ENCODE results near the gene VPS16. TPM values are rescaled to one million over a fixed set of nuclear protein-coding genes. Genes with fewer than 3 reads are reported as not detected.
"Not testable (repeated sequence)": the region's sequence is repeated elsewhere in the genome, so short reads cannot be mapped to it uniquely, and the experiment has no call there.

VPS16 gene
- total and polyA plus RNA-seq, 2 experiments from 2014 or later: 24.2 to 35.2 TPM

GRCh38 chr20:2891343-2891742 lies 50.8 kb downstream of the VPS16 start:
- peaks cover 11% of the 10 kb centered on the region for H4K20me1 ChIP-seq (ENCODE audit: insufficient read depth)
- in situ Hi-C loops (cut with MboI): no loop called here
- H3K4me2 ChIP-seq (ENCODE audit: unreplicated experiment): no peak overlapping the region

GRCh38 chr20:2892376-2892775 lies 51.8 kb downstream of the VPS16 start:
- Histone ChIP-seq H3F3A (ENCODE audit: insufficient read depth) (no peaks in the 10 kb centered on the region), H3K4me1 (ENCODE audit: insufficient read depth) (peaks cover 5% of the 10 kb centered on the region), H3K27me3 (replicated peaks; ENCODE audit: insufficient read depth) (no peaks in the 10 kb centered on the region), H3K9me3 (ENCODE audit: low read depth) (no peaks in the 10 kb centered on the region), H4K20me1 (ENCODE audit: insufficient read depth) (peaks cover 11% of the 10 kb centered on the region), H3K36me3 (ENCODE audit: low read depth) (no peaks in the 10 kb centered on the region), H3K4me3 (no peak overlapping the region), H3K27ac (no peak overlapping the region), H3K9ac (no peak overlapping the region), H3K79me2 (ENCODE audit: insufficient read depth) (peaks cover 97% of the 10 kb centered on the region), H3K9me2 (ENCODE audit: insufficient read depth) (no peaks in the 10 kb centered on the region), H3K4me2 (ENCODE audit: unreplicated experiment) (no peak overlapping the region), H2AFZ (no peak overlapping the region)
- no peak for DNase-seq
- WGBS, 2 experiments (ENCODE audit: low coverage in 1 of 2, low lambda C conversion rate in 2 of 2, missing lambda C conversion rate in 2 of 2): 98 to 99% methylated on average over 3 of the region's 3 CpGs
- in situ Hi-C loops (cut with MboI): no loop called here
- TF ChIP-seq EZH2 (IDR thresholded peaks at IDR 0.05; ENCODE audit: insufficient read depth, poor library complexity, severe bottlenecking) (no peak), EZH2phosphoT487 (IDR thresholded peaks at IDR 0.05; ENCODE audit: insufficient read depth, low read depth) (no peak)

More at GRCh38 chr20:2891343-2891742, 50.8 kb downstream of the VPS16 start:
- Histone ChIP-seq H3K27me3 (replicated peaks; ENCODE audit: insufficient read depth) (no peaks in the 10 kb centered on the region), H3K9ac (no peak overlapping the region), H2AFZ (no peak overlapping the region), H3K4me3 (no peak overlapping the region), H3F3A (ENCODE audit: insufficient read depth) (no peaks in the 10 kb centered on the region), H3K9me3 (ENCODE audit: low read depth) (no peaks in the 10 kb centered on the region), H3K79me2 (ENCODE audit: insufficient read depth) (peaks cover 99% of the 10 kb centered on the region), H3K27ac (no peak overlapping the region), H3K36me3 (ENCODE audit: low read depth) (no peaks in the 10 kb centered on the region), H3K9me2 (ENCODE audit: insufficient read depth) (no peaks in the 10 kb centered on the region), H3K4me1 (ENCODE audit: insufficient read depth) (peaks cover 5% of the 10 kb centered on the region)
- DNase-seq: no peak
- 67 to 72% methylated on average over 2 of the region's 2 CpGs for WGBS, 2 experiments (ENCODE audit: low coverage in 1 of 2, low lambda C conversion rate in 2 of 2, missing lambda C conversion rate in 2 of 2)
- no peak for TF ChIP-seq EZH2 (IDR thresholded peaks at IDR 0.05; ENCODE audit: insufficient read depth, poor library complexity, severe bottlenecking)
- no peak for TF ChIP-seq EZH2phosphoT487 (IDR thresholded peaks at IDR 0.05; ENCODE audit: insufficient read depth, low read depth)

GRCh38 chr20:2894221-2894620 lies 53.7 kb downstream of the VPS16 start:
- in situ Hi-C loops (cut with MboI): no loop called here
- Histone ChIP-seq H2AFZ (no peak overlapping the region), H3K9me3 (ENCODE audit: low read depth) (no peaks in the 10 kb centered on the region), H3K4me1 (ENCODE audit: insufficient read depth) (peaks cover 5% of the 10 kb centered on the region), H3F3A (ENCODE audit: insufficient read depth) (no peaks in the 10 kb centered on the region), H3K27me3 (replicated peaks; ENCODE audit: insufficient read depth) (no peaks in the 10 kb centered on the region), H3K4me2 (ENCODE audit: unreplicated experiment) (no peak overlapping the region), H3K9me2 (ENCODE audit: insufficient read depth) (no peaks in the 10 kb centered on the region), H3K4me3 (no peak overlapping the region), H4K20me1 (ENCODE audit: insufficient read depth) (peaks cover 11% of the 10 kb centered on the region), H3K36me3 (ENCODE audit: low read depth) (no peaks in the 10 kb centered on the region), H3K27ac (no peak overlapping the region), H3K9ac (no peak overlapping the region), H3K79me2 (ENCODE audit: insufficient read depth) (peaks cover 97% of the 10 kb centered on the region)
- DNase-seq: no peak
- 74 to 80% methylated on average over 2 of the region's 2 CpGs for WGBS, 2 experiments (ENCODE audit: low coverage in 1 of 2, low lambda C conversion rate in 2 of 2, missing lambda C conversion rate in 2 of 2)
- no peak for TF ChIP-seq EZH2 (IDR thresholded peaks at IDR 0.05; ENCODE audit: insufficient read depth, poor library complexity, severe bottlenecking)

- H3F3A ChIP-seq (ENCODE audit: insufficient read depth); H3K9me2 ChIP-seq (ENCODE audit: insufficient read depth); H3K4me3 ChIP-seq; H3K9me3 ChIP-seq (ENCODE audit: low read depth); H2AFZ ChIP-seq; in situ Hi-C loops (cut with MboI); DNase-seq; H3K27ac ChIP-seq; H3K4me2 ChIP-seq (ENCODE audit: unreplicated experiment); H3K27me3 ChIP-seq (replicated peaks; ENCODE audit: insufficient read depth); H3K4me1 ChIP-seq (ENCODE audit: insufficient read depth); H3K36me3 ChIP-seq (ENCODE audit: low read depth); H3K9ac ChIP-seq: not testable (repeated sequence)
- peaks cover 97% of the 10 kb centered on the region for H3K79me2 ChIP-seq (ENCODE audit: insufficient read depth)
- peaks cover 11% of the 10 kb centered on the region for H4K20me1 ChIP-seq (ENCODE audit: insufficient read depth)
- WGBS, 2 experiments (ENCODE audit: low coverage in 1 of 2, low lambda C conversion rate in 2 of 2, missing lambda C conversion rate in 2 of 2): 97 to 100% methylated on average over 3 of the region's 3 CpGs
Measured at GRCh38 chr20:2895154-2895553, 54.6 kb downstream of the VPS16 start.

GRCh38 chr20:2899243-2899642 lies 58.7 kb downstream of the VPS16 start:
- 86 to 88% methylated on average over 3 of the region's 3 CpGs for WGBS, 2 experiments (ENCODE audit: low coverage in 1 of 2, low lambda C conversion rate in 2 of 2, missing lambda C conversion rate in 2 of 2)
- Histone ChIP-seq H3K4me1 (ENCODE audit: insufficient read depth) (no peaks in the 10 kb centered on the region), H3K4me2 (ENCODE audit: unreplicated experiment) (no peak overlapping the region), H3K9ac (no peak overlapping the region), H3K36me3 (ENCODE audit: low read depth) (no peaks in the 10 kb centered on the region), H3K79me2 (ENCODE audit: insufficient read depth) (peaks cover 96% of the 10 kb centered on the region), H3K4me3 (no peak overlapping the region), H3K9me2 (ENCODE audit: insufficient read depth) (no peaks in the 10 kb centered on the region), H3F3A (ENCODE audit: insufficient read depth) (no peaks in the 10 kb centered on the region), H4K20me1 (ENCODE audit: insufficient read depth) (no peaks in the 10 kb centered on the region), H3K27me3 (replicated peaks; ENCODE audit: insufficient read depth) (no peaks in the 10 kb centered on the region), H2AFZ (no peak overlapping the region), H3K9me3 (ENCODE audit: low read depth) (no peaks in the 10 kb centered on the region), H3K27ac (no peak overlapping the region)
- in situ Hi-C loops (cut with MboI): no loop called here
- TF ChIP-seq EZH2 (IDR thresholded peaks at IDR 0.05; ENCODE audit: insufficient read depth, poor library complexity, severe bottlenecking): no peak
- no peak for TF ChIP-seq EZH2phosphoT487 (IDR thresholded peaks at IDR 0.05; ENCODE audit: insufficient read depth, low read depth)
- DNase-seq: no peak
